ENCODE results near the gene SLC44A4. TPM values are rescaled to one million over a fixed set of nuclear protein-coding genes. Genes with fewer than 3 reads are reported as not detected.

Gene SLC44A4
- polyA plus RNA-seq, 1 donor (not counting 4 experiments of a cell fraction or from before 2014, with no cell fraction given), result 0.25 TPM

GRCh38 chr6:31883676-31884075 is 4.9 kb upstream of the SLC44A4 start:
- H3K9ac ChIP-seq (ENCODE audit: control insufficient read depth, extremely low read depth, insufficient read depth, low read length), result no peak overlapping the region
- no peak for DNase-seq (ENCODE audit: low read depth, low spot score)
- FAIRE-seq, result no peak
- H3K9me3 ChIP-seq (ENCODE audit: control insufficient read depth, low read depth, low read length), result no peaks in the 10 kb centered on the region
- H3K79me2 ChIP-seq (ENCODE audit: control insufficient read depth, insufficient read depth, low read length), result no peaks in the 10 kb centered on the region
- dilution Hi-C loops (cut with MboI; ENCODE audit: extremely low pct_ligation_motif_present, low sequenced_read_pairs), result no loop called here
- peaks cover 32 to 38% of the 10 kb centered on the region in 2 experiments for H3K36me3 ChIP-seq (ENCODE audit: control insufficient read depth in 2 of 2, extremely low read depth in 1 of 2, insufficient read depth in 2 of 2, low read length in 2 of 2)
- no peak overlapping the region for H3K27ac ChIP-seq (ENCODE audit: control insufficient read depth, insufficient read depth, low read length)
- H2AFZ ChIP-seq (ENCODE audit: control insufficient read depth, low read length), result no peak overlapping the region
- H3K27me3 ChIP-seq (ENCODE audit: control insufficient read depth, extremely low read depth, insufficient read depth, low read length), result no peaks in the 10 kb centered on the region
- H3K9me1 ChIP-seq (ENCODE audit: control insufficient read depth, extremely low read depth, insufficient read depth, low read length), result no peaks in the 10 kb centered on the region
- TF ChIP-seq CTCF (optimal IDR thresholded peaks at IDR 0.05 in 1 of 3, IDR thresholded peaks at IDR 0.05 in 1 of 3, conservative IDR thresholded peaks at IDR 0.05 in 1 of 3; ENCODE audit: extremely low read depth in 1 of 3, insufficient read depth in 2 of 3, low read length in 3 of 3) (no peak), EZH2 (IDR thresholded peaks at IDR 0.05; ENCODE audit: low read length) (no peak)
- no peak overlapping the region for H3K4me3 ChIP-seq (ENCODE audit: control insufficient read depth in 2 of 3, extremely low read depth in 1 of 3, insufficient read depth in 2 of 3, low read depth in 1 of 3, low read length in 3 of 3)
- H3K4me1 ChIP-seq (ENCODE audit: control insufficient read depth, extremely low read depth, insufficient read depth, low read length), result peaks cover 1% of the 10 kb centered on the region
- no peak overlapping the region for H3K4me2 ChIP-seq (ENCODE audit: control insufficient read depth, extremely low read depth, insufficient read depth, low read depth, low read length)
- H4K20me1 ChIP-seq (ENCODE audit: control insufficient read depth, extremely low read depth, insufficient read depth, low read length), result no peaks in the 10 kb centered on the region

GRCh38 chr6:31882344-31882743 is 3.5 kb upstream of the SLC44A4 start:
- Histone ChIP-seq H3K4me1 (ENCODE audit: control insufficient read depth, extremely low read depth, insufficient read depth, low read length) (peaks cover 4% of the 10 kb centered on the region), H3K27me3 (ENCODE audit: control insufficient read depth, extremely low read depth, insufficient read depth, low read length) (no peaks in the 10 kb centered on the region), H3K27ac (ENCODE audit: control insufficient read depth, insufficient read depth, low read length) (no peak overlapping the region), H3K9me3 (ENCODE audit: control insufficient read depth, low read depth, low read length) (no peaks in the 10 kb centered on the region), H3K36me3 (ENCODE audit: control insufficient read depth in 2 of 2, extremely low read depth in 1 of 2, insufficient read depth in 2 of 2, low read length in 2 of 2) (peaks cover 19 to 33% of the 10 kb centered on the region in 2 experiments), H3K9ac (ENCODE audit: control insufficient read depth, extremely low read depth, insufficient read depth, low read length) (no peak overlapping the region), H3K9me1 (ENCODE audit: control insufficient read depth, extremely low read depth, insufficient read depth, low read length) (no peaks in the 10 kb centered on the region), H4K20me1 (ENCODE audit: control insufficient read depth, extremely low read depth, insufficient read depth, low read length) (no peaks in the 10 kb centered on the region), H3K79me2 (ENCODE audit: control insufficient read depth, insufficient read depth, low read length) (no peaks in the 10 kb centered on the region), H3K4me3 (ENCODE audit: control insufficient read depth in 2 of 3, extremely low read depth in 1 of 3, insufficient read depth in 2 of 3, low read depth in 1 of 3, low read length in 3 of 3) (no peak overlapping the region), H2AFZ (ENCODE audit: control insufficient read depth, low read length) (no peak overlapping the region), H3K4me2 (ENCODE audit: control insufficient read depth, extremely low read depth, insufficient read depth, low read depth, low read length) (no peak overlapping the region)
- TF ChIP-seq EZH2 (IDR thresholded peaks at IDR 0.05; ENCODE audit: low read length) (no peak), CTCF (optimal IDR thresholded peaks at IDR 0.05 in 1 of 3, IDR thresholded peaks at IDR 0.05 in 1 of 3, conservative IDR thresholded peaks at IDR 0.05 in 1 of 3; ENCODE audit: extremely low read depth in 1 of 3, insufficient read depth in 2 of 3, low read length in 3 of 3) (no peak)
- dilution Hi-C loops (cut with MboI; ENCODE audit: extremely low pct_ligation_motif_present, low sequenced_read_pairs), result no loop called here
- DNase-seq (ENCODE audit: low read depth, low spot score) (no peak), FAIRE-seq (no peak)
